GM23338 (cell line): ENCODE results near the gene LRRC28. TPM values are rescaled to one million over a fixed set of nuclear protein-coding genes. Genes with fewer than 3 reads are reported as not detected.
A peak's percentile ranks its signal among the peaks of the same experiment; 100 is the strongest.

Experiments used
- ATAC-seq: fragments of 200-7000 bp; cut with Tn5 transposase; 3 replicates; pipeline ENCODE4 v1.9.1; 2020
- DNase-seq: peaks from one replicate; pipeline ENCODE4 v3.0.0-alpha.2; 2015; ENCODE audit warnings: low spot score
- H2AFZ ChIP-seq: fragments of 200-600 bp; sonication (generic); 2 replicates; pipeline ENCODE4 v1.8.0; 2016; ENCODE audit warnings: antibody characterized with exemption, mild to moderate bottlenecking, moderate library complexity
- H3F3A ChIP-seq: fragments of 200-600 bp; sonication (generic); replicated peaks from 2 replicates; pipeline ENCODE4 v1.8.0; 2017; ENCODE audit warnings: antibody characterized with exemption, mixed run types, low read depth
- H3K27ac ChIP-seq: fragments of 200-600 bp; sonication (generic); 2 replicates; pipeline ENCODE4 v1.6.1; 2016; ENCODE audit warnings: low read depth
- H3K27me3 ChIP-seq: fragments of 200-600 bp; sonication (generic); 2 replicates; pipeline ENCODE4 v1.8.0; 2016; ENCODE audit warnings: mild to moderate bottlenecking, mixed run types, moderate library complexity; ENCODE audit not compliant: insufficient read depth
- H3K36me3 ChIP-seq: fragments of 200-600 bp; sonication (generic); 2 replicates; pipeline ENCODE4 v1.8.0; 2016; ENCODE audit warnings: mild to moderate bottlenecking; ENCODE audit not compliant: insufficient read depth
- H3K4me1 ChIP-seq: fragments of 200-600 bp; sonication (generic); 2 replicates; pipeline ENCODE4 v1.8.0; 2016; ENCODE audit warnings: mild to moderate bottlenecking, moderate library complexity; ENCODE audit not compliant: insufficient read depth
- H3K4me2 ChIP-seq: fragments of 200-600 bp; sonication (generic); 2 replicates; pipeline ENCODE4 v1.7.1; 2017; ENCODE audit warnings: mixed run types
- H3K4me3 ChIP-seq: fragments of 200-600 bp; sonication (generic); 2 replicates; pipeline ENCODE4 v1.6.1; 2016; ENCODE audit warnings: mixed run types
- H3K79me2 ChIP-seq: fragments of 200-600 bp; sonication (generic); replicated peaks from 2 replicates; pipeline ENCODE4 v1.8.0; 2017; ENCODE audit warnings: mild to moderate bottlenecking; ENCODE audit not compliant: insufficient read depth
- H3K9me2 ChIP-seq: fragments of 200-600 bp; sonication (generic); 2 replicates; pipeline ENCODE4 v1.8.0; 2017; ENCODE audit not compliant: insufficient read depth
- H4K20me1 ChIP-seq: fragments of 200-600 bp; sonication (generic); replicated peaks from 2 replicates; pipeline ENCODE4 v1.8.0; 2017; ENCODE audit warnings: mild to moderate bottlenecking; ENCODE audit not compliant: insufficient read depth
- H3K27ac Mint-ChIP-seq: 2 replicates; pipeline ENCODE4 v1.8.0; 2020; ENCODE audit warnings: inconsistent platforms, mild to moderate bottlenecking, moderate library complexity, mixed read lengths
- H3K27me3 Mint-ChIP-seq: 3 replicates; pipeline ENCODE4 v1.8.0; 2022; ENCODE audit warnings: low read depth, mild to moderate bottlenecking, moderate library complexity, mixed read lengths, inconsistent platforms; ENCODE audit not compliant: insufficient read depth, poor library complexity
- H3K36me3 Mint-ChIP-seq: 3 replicates; pipeline ENCODE4 v1.8.0; 2021; ENCODE audit warnings: low read depth, mild to moderate bottlenecking, inconsistent platforms, moderate library complexity, mixed read lengths
- H3K4me1 Mint-ChIP-seq: 3 replicates; pipeline ENCODE4 v1.8.0; 2020; ENCODE audit warnings: mild to moderate bottlenecking, inconsistent platforms, mixed read lengths
- H3K4me3 Mint-ChIP-seq: 3 replicates; pipeline ENCODE4 v1.8.0; 2021; ENCODE audit warnings: moderate library complexity, mild to moderate bottlenecking, inconsistent platforms, mixed read lengths
- H3K9me3 Mint-ChIP-seq: 3 replicates; pipeline ENCODE4 v1.8.0; 2020; ENCODE audit warnings: moderate library complexity, mild to moderate bottlenecking, inconsistent platforms, mixed read lengths
- CREB1 ChIP-seq: fragments of 250-450 bp; sonication (Bioruptor Pico); IDR thresholded peaks from 2 replicates; pipeline ENCODE4 v1.5.0; 2020; ENCODE audit warnings: low read depth, mild to moderate bottlenecking, moderate library complexity
- CTCF ChIP-seq, 2 experiments: fragments of 200-600 bp in 1 of 2; sonication (generic) in 1 of 2; conservative IDR thresholded peaks; 2 replicates each; pipeline versions ENCODE4 v1.5.1 to v1.6.1; 2016 to 2017; ENCODE audit warnings: antibody characterized with exemption in 2 of 2, low read depth in 2 of 2, mild to moderate bottlenecking in 2 of 2, moderate library complexity in 1 of 2
- EZH2 ChIP-seq: fragments of 200-600 bp; sonication (generic); IDR thresholded peaks from one replicate; pipeline ENCODE4 v1.8.0; 2017; ENCODE audit warnings: antibody characterized with exemption, mild to moderate bottlenecking, low read depth; ENCODE audit not compliant: unreplicated experiment
- EZH2phosphoT487 ChIP-seq: fragments of 200-600 bp; sonication (generic); IDR thresholded peaks from one replicate; pipeline ENCODE4 v1.8.1; 2018; ENCODE audit warnings: antibody characterized with exemption; ENCODE audit not compliant: unreplicated experiment
- JUNB ChIP-seq: IDR thresholded peaks from one replicate; pipeline ENCODE4 v1.6.1; 2016; ENCODE audit warnings: antibody characterized with exemption; ENCODE audit not compliant: unreplicated experiment
- NANOG ChIP-seq: IDR thresholded peaks from 2 replicates; pipeline ENCODE4 v1.6.1; 2016; ENCODE audit warnings: antibody characterized with exemption, borderline replicate concordance
- POLR2AphosphoS5 ChIP-seq: IDR thresholded peaks from 2 replicates; pipeline ENCODE4 v1.6.1; 2016; ENCODE audit warnings: antibody characterized with exemption, low read depth
- REST ChIP-seq: IDR thresholded peaks from one replicate; pipeline ENCODE4 v1.6.1; 2018; ENCODE audit warnings: antibody characterized with exemption; ENCODE audit not compliant: unreplicated experiment
- STAT1 ChIP-seq: IDR thresholded peaks from one replicate; pipeline ENCODE4 v1.6.1; 2016; ENCODE audit warnings: antibody characterized with exemption; ENCODE audit not compliant: unreplicated experiment
- ZNF114 ChIP-seq: fragments of 250-450 bp; sonication (Bioruptor Pico); IDR thresholded peaks from 2 replicates; pipeline ENCODE4 v1.5.0; 2020; ENCODE audit warnings: mild to moderate bottlenecking, moderate library complexity
- ZNF331 ChIP-seq: fragments of 250-450 bp; sonication (Bioruptor Pico); IDR thresholded peaks from 2 replicates; pipeline ENCODE4 v1.5.0; 2020; ENCODE audit warnings: low read depth, mild to moderate bottlenecking, moderate library complexity
- polyA plus RNA-seq: library from polyadenylated mRNA; unstranded; fragments of >200 nt; fragmentation: Nextera tagmentation; extraction: Ambion mirVana; gene quantifications from 2 replicates; pipeline ENCODE4 v1.2.1, GENCODE V29; 2016
- total RNA-seq: library from RNA; depleted of rRNA; stranded (reverse); fragments of >200 nt; shearing (Covaris generic); gene quantifications from 2 replicates; pipeline ENCODE4 v1.2.3, GENCODE V29; 2014
- TF ChIP-seq, protein P1 (sequence below): fragments of 250-450 bp; sonication (Bioruptor Pico); IDR thresholded peaks from 2 replicates; pipeline ENCODE4 v1.5.0; 2020; ENCODE audit warnings: mild to moderate bottlenecking, moderate library complexity
- TF ChIP-seq, protein P2 (sequence below): IDR thresholded peaks from 2 replicates; pipeline ENCODE4 v1.6.1; 2016; ENCODE audit warnings: antibody characterized with exemption

The LRRC28 gene
- total and polyA plus RNA-seq, 2 experiments from 2014 or later: 12.9 to 28.4 TPM

DNA sequence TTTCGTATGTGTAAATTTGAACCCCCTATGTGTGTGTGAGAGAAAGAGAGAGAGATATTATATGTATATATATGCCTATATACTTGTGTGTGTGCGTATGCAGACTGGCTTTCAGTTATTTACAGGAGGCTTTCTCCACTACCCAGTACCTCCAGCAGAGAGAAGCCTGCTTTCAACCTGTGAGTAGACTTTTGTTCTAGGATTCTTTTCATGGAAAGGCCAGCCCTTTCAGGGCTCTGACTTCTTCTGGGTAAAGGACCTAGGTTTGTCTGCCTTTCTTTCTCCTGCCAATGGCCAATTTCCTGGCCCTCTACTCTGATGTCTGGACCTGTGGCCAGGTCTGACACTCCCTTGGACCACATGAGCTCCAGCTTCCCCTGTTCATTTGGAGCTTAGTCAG, 23.8 kb downstream of the LRRC28 start (continued):
- TF ChIP-seq REST (no peak), EZH2phosphoT487 (no peak), JUNB (no peak), CREB1 (no peak), STAT1 (no peak), ZNF114 (CRISPR knock-in tag) (no peak), ZNF331 (no peak)

DNA sequence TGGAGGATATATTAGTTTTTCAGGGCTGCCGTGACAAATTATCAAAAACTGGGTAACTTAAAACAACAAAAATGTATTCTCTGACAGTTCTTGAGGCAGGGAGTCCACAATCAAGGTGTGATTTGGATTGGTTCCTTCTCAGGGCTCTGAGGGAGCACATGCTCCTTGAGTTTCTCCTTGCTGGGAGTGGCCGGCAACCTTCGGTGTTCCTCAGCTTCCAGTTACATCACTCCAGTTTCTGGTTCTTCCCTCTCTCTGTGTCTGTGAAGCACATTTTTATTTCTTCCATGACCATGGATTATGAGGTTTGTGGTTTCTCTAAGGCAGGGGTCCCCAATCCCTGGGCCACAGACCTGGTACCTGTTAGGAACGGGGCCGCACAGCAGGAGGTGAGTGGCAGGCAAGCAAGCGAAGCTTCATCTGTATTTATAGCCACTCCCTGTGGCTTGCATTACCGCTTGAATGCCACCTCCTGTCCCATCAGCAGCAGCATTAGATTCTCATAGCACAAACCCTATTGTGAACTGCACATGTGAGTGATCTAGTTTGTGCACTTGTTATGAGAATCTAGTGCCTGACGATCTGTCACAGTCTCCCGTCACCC, 24.3 kb downstream of the LRRC28 start:
- no peaks in the 10 kb centered on the region for H3K27me3 ChIP-seq
- no peaks in the 10 kb centered on the region for H3K27me3 Mint-ChIP-seq
- H3K4me3 ChIP-seq: no peak overlapping the region
- DNase-seq (peak; percentile 19), ATAC-seq (peak; percentile 54)
- H4K20me1 ChIP-seq: 0 out of 2 replicates have a peak, but pooled peaks cover 3% of the 10 kb centered on the region
- no peak overlapping the region for H3K4me2 ChIP-seq
- peaks cover 8% of the 10 kb centered on the region for H3K4me1 Mint-ChIP-seq
- no peak overlapping the region for H3K4me3 Mint-ChIP-seq
- no peaks in the 10 kb centered on the region for H3K9me3 Mint-ChIP-seq
- no peaks in the 10 kb centered on the region for H3K36me3 Mint-ChIP-seq
- H3F3A ChIP-seq: no peaks in the 10 kb centered on the region
- H2AFZ ChIP-seq: no peak overlapping the region
- no peaks in the 10 kb centered on the region for H3K9me2 ChIP-seq
- H3K79me2 ChIP-seq: no peaks in the 10 kb centered on the region
- H3K4me1 ChIP-seq: peaks cover 8% of the 10 kb centered on the region; the same call in 1 of the 2 replicates
- no peaks in the 10 kb centered on the region for H3K36me3 ChIP-seq
- no peak overlapping the region for H3K27ac ChIP-seq
- peak overlapping the region; percentile 70; the same call in 1 of the 2 replicates for H3K27ac Mint-ChIP-seq
- no peak for TF ChIP-seq ZNF331
- no peak for TF ChIP-seq CTCF (conservative IDR thresholded peaks at IDR 0.05; ENCODE audit: low read depth in 2 of 2)
- TF ChIP-seq, protein P1, sequence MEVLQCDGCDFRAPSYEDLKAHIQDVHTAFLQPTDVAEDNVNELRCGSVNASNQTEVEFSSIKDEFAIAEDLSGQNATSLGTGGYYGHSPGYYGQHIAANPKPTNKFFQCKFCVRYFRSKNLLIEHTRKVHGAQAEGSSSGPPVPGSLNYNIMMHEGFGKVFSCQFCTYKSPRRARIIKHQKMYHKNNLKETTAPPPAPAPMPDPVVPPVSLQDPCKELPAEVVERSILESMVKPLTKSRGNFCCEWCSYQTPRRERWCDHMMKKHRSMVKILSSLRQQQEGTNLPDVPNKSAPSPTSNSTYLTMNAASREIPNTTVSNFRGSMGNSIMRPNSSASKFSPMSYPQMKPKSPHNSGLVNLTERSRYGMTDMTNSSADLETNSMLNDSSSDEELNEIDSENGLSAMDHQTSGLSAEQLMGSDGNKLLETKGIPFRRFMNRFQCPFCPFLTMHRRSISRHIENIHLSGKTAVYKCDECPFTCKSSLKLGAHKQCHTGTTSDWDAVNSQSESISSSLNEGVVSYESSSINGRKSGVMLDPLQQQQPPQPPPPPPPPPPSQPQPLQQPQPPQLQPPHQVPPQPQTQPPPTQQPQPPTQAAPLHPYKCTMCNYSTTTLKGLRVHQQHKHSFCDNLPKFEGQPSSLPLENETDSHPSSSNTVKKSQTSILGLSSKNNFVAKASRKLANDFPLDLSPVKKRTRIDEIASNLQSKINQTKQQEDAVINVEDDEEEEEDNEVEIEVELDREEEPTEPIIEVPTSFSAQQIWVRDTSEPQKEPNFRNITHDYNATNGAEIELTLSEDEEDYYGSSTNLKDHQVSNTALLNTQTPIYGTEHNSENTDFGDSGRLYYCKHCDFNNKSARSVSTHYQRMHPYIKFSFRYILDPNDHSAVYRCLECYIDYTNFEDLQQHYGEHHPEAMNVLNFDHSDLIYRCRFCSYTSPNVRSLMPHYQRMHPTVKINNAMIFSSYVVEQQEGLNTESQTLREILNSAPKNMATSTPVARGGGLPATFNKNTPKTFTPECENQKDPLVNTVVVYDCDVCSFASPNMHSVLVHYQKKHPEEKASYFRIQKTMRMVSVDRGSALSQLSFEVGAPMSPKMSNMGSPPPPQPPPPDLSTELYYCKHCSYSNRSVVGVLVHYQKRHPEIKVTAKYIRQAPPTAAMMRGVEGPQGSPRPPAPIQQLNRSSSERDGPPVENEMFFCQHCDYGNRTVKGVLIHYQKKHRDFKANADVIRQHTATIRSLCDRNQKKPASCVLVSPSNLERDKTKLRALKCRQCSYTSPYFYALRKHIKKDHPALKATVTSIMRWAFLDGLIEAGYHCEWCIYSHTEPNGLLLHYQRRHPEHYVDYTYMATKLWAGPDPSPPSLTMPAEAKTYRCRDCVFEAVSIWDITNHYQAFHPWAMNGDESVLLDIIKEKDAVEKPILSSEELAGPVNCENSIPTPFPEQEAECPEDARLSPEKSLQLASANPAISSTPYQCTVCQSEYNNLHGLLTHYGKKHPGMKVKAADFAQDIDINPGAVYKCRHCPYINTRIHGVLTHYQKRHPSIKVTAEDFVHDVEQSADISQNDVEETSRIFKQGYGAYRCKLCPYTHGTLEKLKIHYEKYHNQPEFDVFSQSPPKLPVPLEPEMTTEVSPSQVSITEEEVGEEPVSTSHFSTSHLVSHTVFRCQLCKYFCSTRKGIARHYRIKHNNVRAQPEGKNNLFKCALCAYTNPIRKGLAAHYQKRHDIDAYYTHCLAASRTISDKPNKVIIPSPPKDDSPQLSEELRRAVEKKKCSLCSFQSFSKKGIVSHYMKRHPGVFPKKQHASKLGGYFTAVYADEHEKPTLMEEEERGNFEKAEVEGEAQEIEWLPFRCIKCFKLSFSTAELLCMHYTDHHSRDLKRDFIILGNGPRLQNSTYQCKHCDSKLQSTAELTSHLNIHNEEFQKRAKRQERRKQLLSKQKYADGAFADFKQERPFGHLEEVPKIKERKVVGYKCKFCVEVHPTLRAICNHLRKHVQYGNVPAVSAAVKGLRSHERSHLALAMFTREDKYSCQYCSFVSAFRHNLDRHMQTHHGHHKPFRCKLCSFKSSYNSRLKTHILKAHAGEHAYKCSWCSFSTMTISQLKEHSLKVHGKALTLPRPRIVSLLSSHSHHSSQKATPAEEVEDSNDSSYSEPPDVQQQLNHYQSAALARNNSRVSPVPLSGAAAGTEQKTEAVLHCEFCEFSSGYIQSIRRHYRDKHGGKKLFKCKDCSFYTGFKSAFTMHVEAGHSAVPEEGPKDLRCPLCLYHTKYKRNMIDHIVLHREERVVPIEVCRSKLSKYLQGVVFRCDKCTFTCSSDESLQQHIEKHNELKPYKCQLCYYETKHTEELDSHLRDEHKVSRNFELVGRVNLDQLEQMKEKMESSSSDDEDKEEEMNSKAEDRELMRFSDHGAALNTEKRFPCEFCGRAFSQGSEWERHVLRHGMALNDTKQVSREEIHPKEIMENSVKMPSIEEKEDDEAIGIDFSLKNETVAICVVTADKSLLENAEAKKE (CRISPR knock-in tag): no peak
- TF ChIP-seq STAT1: no peak
- no peak for TF ChIP-seq CREB1
- no peak for TF ChIP-seq ZNF114 (CRISPR knock-in tag)
- no peak for TF ChIP-seq POLR2AphosphoS5
- TF ChIP-seq, protein P2, sequence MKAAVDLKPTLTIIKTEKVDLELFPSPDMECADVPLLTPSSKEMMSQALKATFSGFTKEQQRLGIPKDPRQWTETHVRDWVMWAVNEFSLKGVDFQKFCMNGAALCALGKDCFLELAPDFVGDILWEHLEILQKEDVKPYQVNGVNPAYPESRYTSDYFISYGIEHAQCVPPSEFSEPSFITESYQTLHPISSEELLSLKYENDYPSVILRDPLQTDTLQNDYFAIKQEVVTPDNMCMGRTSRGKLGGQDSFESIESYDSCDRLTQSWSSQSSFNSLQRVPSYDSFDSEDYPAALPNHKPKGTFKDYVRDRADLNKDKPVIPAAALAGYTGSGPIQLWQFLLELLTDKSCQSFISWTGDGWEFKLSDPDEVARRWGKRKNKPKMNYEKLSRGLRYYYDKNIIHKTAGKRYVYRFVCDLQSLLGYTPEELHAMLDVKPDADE: no peak
- TF ChIP-seq EZH2: no peak
- no peak for TF ChIP-seq NANOG
